GM12892 (cell line): Measurements from ENCODE around the gene FBXL17.

Source experiments
- POLR2A ChIP-seq: IDR thresholded peaks from 2 replicates; pipeline ENCODE4 v1.6.1; 2011; ENCODE audit warnings: low read depth, low read length, control low read depth
- POLR2AphosphoS5 ChIP-seq: IDR thresholded peaks from 2 replicates; pipeline ENCODE4 v1.6.1; 2011; ENCODE audit warnings: low read depth, low read length, control low read depth

DNA sequence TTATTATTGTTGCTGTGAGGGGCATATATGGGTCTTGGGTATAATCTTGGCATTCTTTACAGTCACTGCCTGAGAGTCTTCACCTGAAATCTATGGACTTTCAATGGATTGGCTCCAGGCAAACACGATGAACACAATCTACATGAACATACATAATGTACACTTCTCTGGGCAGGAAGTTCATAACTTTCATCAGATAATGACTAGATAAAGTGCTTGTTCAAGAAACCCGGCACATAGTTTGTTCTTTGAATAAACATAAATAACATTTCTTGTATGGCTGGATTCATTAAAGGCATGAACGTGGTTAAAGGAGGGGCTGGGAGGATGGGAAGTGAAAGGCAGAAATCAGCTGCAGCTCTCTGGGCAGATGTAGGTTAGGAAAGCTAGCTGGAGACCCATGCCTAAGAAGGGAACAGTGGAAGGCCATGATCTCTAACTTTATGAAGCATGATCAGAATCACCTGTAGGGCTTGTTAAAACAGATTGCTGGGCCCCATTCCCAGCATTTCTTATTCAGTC is 404.3 kb downstream of the FBXL17 start:
- no peak for TF ChIP-seq POLR2A
- TF ChIP-seq POLR2AphosphoS5 = no peak
